IMR-90 (cell line): ENCODE results near the gene MORN5. TPM values are rescaled to one million over a fixed set of nuclear protein-coding genes. Genes with fewer than 3 reads are reported as not detected.

ENCODE experiments used
- ATAC-seq: fragments of 200-7000 bp; cut with Tn5 transposase; 2 replicates; pipeline ENCODE4 v1.9.1; 2020; ENCODE audit warnings: low read depth, mild to moderate bottlenecking, moderate library complexity
- BruUV-seq: library from RNA; stranded (reverse); fragments of 400-500 nt; replicated peaks from 2 replicates; lab custom pipeline; 2021; lab: Mats Ljungman, UMichigan
- CTCF ChIA-PET: fragments of 300-600 bp; formaldehyde crosslinking; extraction: SDS; loops from one replicate; lab custom pipeline; 2021; ENCODE audit warnings: antibody characterized with exemption; lab: Yijun Ruan, JAX
- POLR2A ChIA-PET: fragments of 300-600 bp; sonication (Branson Sonifier 250); formaldehyde crosslinking; loops from one replicate; lab custom pipeline; 2022; ENCODE audit warnings: antibody characterized with exemption; ENCODE audit not compliant: unreplicated experiment; lab: Charles Lee
- DNase-seq: peaks from one replicate; pipeline ENCODE4 v3.0.0; 2013
- H2AFZ ChIP-seq: replicated peaks from 2 replicates; pipeline ENCODE3; 2013; ENCODE audit warnings: low read length, mild to moderate bottlenecking; ENCODE audit not compliant: poor library complexity
- H2AK5ac ChIP-seq: 2 replicates; pipeline ENCODE4 v1.6.1; 2013; ENCODE audit warnings: low read depth, low read length, inconsistent platforms
- H2AK9ac ChIP-seq: replicated peaks from 2 replicates; pipeline ENCODE3; 2013; ENCODE audit warnings: mild to moderate bottlenecking, low read depth, low read length, moderate library complexity; ENCODE audit not compliant: poor library complexity
- H2BK120ac ChIP-seq: 2 replicates; pipeline ENCODE4 v1.6.1; 2013; ENCODE audit warnings: low read depth, low read length, inconsistent platforms
- H2BK15ac ChIP-seq: 3 replicates; pipeline ENCODE4 v1.6.1; 2013; ENCODE audit warnings: low read depth, low read length, inconsistent platforms
- H2BK20ac ChIP-seq: 2 replicates; pipeline ENCODE4 v1.6.1; 2013; ENCODE audit warnings: low read depth, mild to moderate bottlenecking, inconsistent platforms, low read length, moderate library complexity
- H2BK5ac ChIP-seq: 2 replicates; pipeline ENCODE4 v1.6.1; 2013; ENCODE audit warnings: mild to moderate bottlenecking, low read depth, low read length, inconsistent platforms; ENCODE audit not compliant: poor library complexity, severe bottlenecking
- H3K14ac ChIP-seq: replicated peaks from 2 replicates; pipeline ENCODE4 v1.6.1; 2013; ENCODE audit warnings: low read depth, low read length, inconsistent platforms
- H3K18ac ChIP-seq: 2 replicates; pipeline ENCODE4 v1.6.1; 2013; ENCODE audit warnings: low read depth, low read length, control low read depth
- H3K23ac ChIP-seq: 2 replicates; pipeline ENCODE4 v1.6.1; 2013; ENCODE audit warnings: low read depth, low read length, inconsistent platforms
- H3K27ac ChIP-seq: 2 replicates; pipeline ENCODE4 v1.5.1; 2013; ENCODE audit warnings: mild to moderate bottlenecking, control low read depth, low read length; ENCODE audit not compliant: insufficient read depth
- H3K27me3 ChIP-seq: 2 replicates; pipeline ENCODE4 v1.6.1; 2013; ENCODE audit warnings: low read length; ENCODE audit not compliant: control insufficient read depth, insufficient read depth
- H3K36me3 ChIP-seq: 2 replicates; pipeline ENCODE4 v1.6.1; 2013; ENCODE audit warnings: low read length, mixed read lengths; ENCODE audit not compliant: control insufficient read depth, insufficient read depth
- H3K4ac ChIP-seq: 2 replicates; pipeline ENCODE4 v1.6.1; 2013; ENCODE audit warnings: low read depth, low read length, inconsistent platforms
- H3K4me1 ChIP-seq: 2 replicates; pipeline ENCODE4 v1.6.1; 2013; ENCODE audit warnings: low read length, mixed read lengths; ENCODE audit not compliant: control insufficient read depth, insufficient read depth
- H3K4me2 ChIP-seq: 2 replicates; pipeline ENCODE4 v1.6.1; 2013; ENCODE audit warnings: low read depth, mild to moderate bottlenecking, control low read depth, low read length, moderate library complexity
- H3K4me3 ChIP-seq: 2 replicates; pipeline ENCODE4 v1.5.1; 2013; ENCODE audit warnings: low read depth, mild to moderate bottlenecking, control low read depth, low read length, moderate library complexity; ENCODE audit not compliant: insufficient read depth
- H3K56ac ChIP-seq: 2 replicates; pipeline ENCODE4 v1.6.1; 2013; ENCODE audit warnings: low read length, inconsistent platforms; ENCODE audit not compliant: insufficient read depth; ENCODE audit errors: extremely low read depth
- H3K79me1 ChIP-seq, 2 experiments: 2 replicates each; pipeline ENCODE4 v1.6.1; 2013; ENCODE audit warnings: low read length in 2 of 2, inconsistent platforms in 1 of 2, low read depth in 1 of 2
- H3K9ac ChIP-seq: 2 replicates; pipeline ENCODE4 v1.6.1; 2013; ENCODE audit warnings: low read depth, low read length, control low read depth
- H3K9me1 ChIP-seq: 2 replicates; pipeline ENCODE4 v1.6.1; 2013; ENCODE audit warnings: low read length, inconsistent platforms; ENCODE audit not compliant: insufficient read depth
- H3K9me3 ChIP-seq: 2 replicates; pipeline ENCODE4 v1.6.1; 2013; ENCODE audit warnings: low read length; ENCODE audit not compliant: control insufficient read depth, insufficient read depth
- H4K20me1 ChIP-seq: 2 replicates; pipeline ENCODE4 v1.6.1; 2013; ENCODE audit warnings: low read length, inconsistent platforms; ENCODE audit not compliant: insufficient read depth
- H4K5ac ChIP-seq: 2 replicates; pipeline ENCODE4 v1.6.1; 2013; ENCODE audit warnings: mild to moderate bottlenecking, low read depth, low read length, control low read depth
- H4K8ac ChIP-seq, 2 experiments: 2 replicates each; pipeline ENCODE4 v1.6.1; 2013; ENCODE audit warnings: low read depth in 2 of 2, low read length in 2 of 2, control low read depth in 1 of 2, inconsistent platforms in 1 of 2
- H4K91ac ChIP-seq: 2 replicates; pipeline ENCODE4 v1.6.1; 2013; ENCODE audit warnings: low read depth, low read length, inconsistent platforms; ENCODE audit not compliant: insufficient read depth
- CEBPB ChIP-seq: IDR thresholded peaks from 2 replicates; pipeline ENCODE4 v1.6.1; 2012; ENCODE audit warnings: low read depth, low read length, improper control_type of control experiment
- CHD1 ChIP-seq: IDR thresholded peaks from 2 replicates; pipeline ENCODE4 v1.6.1; 2012; ENCODE audit warnings: low read depth, low read length, improper control_type of control experiment
- MAZ ChIP-seq: IDR thresholded peaks from 2 replicates; pipeline ENCODE4 v1.6.1; 2012; ENCODE audit warnings: low read depth, mild to moderate bottlenecking, low read length, improper control_type of control experiment, moderate library complexity, borderline replicate concordance
- RFX5 ChIP-seq: IDR thresholded peaks from 2 replicates; pipeline ENCODE4 v1.8.0; 2012; ENCODE audit warnings: low read depth, mild to moderate bottlenecking, low read length, moderate library complexity
- WGBS, 2 experiments: methylation state at CpG; one replicate each; pipeline versions ENCODE4 v1.1.5 to v1.1.7; 2013; ENCODE audit warnings: missing lambda C conversion rate in 2 of 2; ENCODE audit not compliant: insufficient read length in 1 of 2; ENCODE audit errors: extremely low coverage in 2 of 2; 5-methylcytosine and 5-hydroxymethylcytosine counted together
- dilution Hi-C: fragments of 300-500 bp; cut with HindIII; formaldehyde crosslinking; loops from one replicate; pipeline ENCODE4 v1.14.3; 2018; ENCODE audit warnings: low sequenced_read_pairs; ENCODE audit not compliant: unreplicated experiment
- in situ Hi-C: fragments of 300-500 bp; cut with MboI; formaldehyde crosslinking; loops from 3 replicates; pipeline ENCODE4 v1.14.3; 2019; ENCODE audit warnings: low sequenced_read_pairs, inconsistent platforms, mixed read lengths
- intact Hi-C: fragments of 100-400 bp; cut with micrococcal nuclease; formaldehyde crosslinking; loops from 2 replicates; pipeline ENCODE4 v1.10.0; 2022
- polyA plus RNA-seq, 3 experiments: library from polyadenylated mRNA; depleted of rRNA; stranded (reverse); fragments of >200 nt; gene quantifications; 2 replicates each; pipeline ENCODE4 v1.2.3, GENCODE V29; 2012; ENCODE audit warnings: low replicate concordance in 1 of 3
- total RNA-seq: library from RNA; depleted of rRNA; stranded (reverse); fragments of >200 nt; gene quantifications from 2 replicates; pipeline ENCODE4 v1.2.3, GENCODE V29; 2012
- TF ChIP-seq, protein P1 (sequence below): fragments of 150-350 bp; IDR thresholded peaks from 2 replicates; pipeline ENCODE4 v1.6.1; 2016; ENCODE audit warnings: low read depth, mild to moderate bottlenecking, low read length, moderate library complexity, borderline replicate concordance

MORN5 gene
- total and polyA plus RNA-seq, 2 of the 4 experiments (the other 2 are of a cell fraction), result not detected

DNA sequence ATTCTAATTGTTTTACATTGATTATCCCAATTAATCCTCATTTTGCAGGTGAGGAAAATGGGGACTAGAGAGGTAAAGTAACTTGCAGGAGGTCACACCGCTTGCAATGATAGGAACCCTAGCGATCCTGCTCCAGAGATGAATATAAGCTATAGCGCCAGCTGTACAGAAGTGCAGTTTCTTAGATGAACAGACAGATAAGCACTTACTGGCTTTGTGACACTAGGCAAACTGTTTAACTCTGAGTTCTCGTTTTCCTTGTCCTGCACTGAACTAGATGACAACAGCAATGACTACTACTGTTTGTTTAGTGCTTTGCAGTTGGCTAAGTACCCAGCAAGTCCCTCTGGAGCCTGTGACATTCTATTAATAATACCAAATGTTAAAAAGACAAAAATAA is 57.9 kb downstream of the MORN5 start:
- dilution Hi-C loops (no loop called here), intact Hi-C loops (no loop called here), in situ Hi-C loops (no loop called here)
- Histone ChIP-seq H2BK120ac (no peak overlapping the region), H3K27me3 (peaks cover 94% of the 10 kb centered on the region), H2BK15ac (no peak overlapping the region), H3K56ac (no peak overlapping the region), H2BK20ac (no peak overlapping the region), H3K9ac (no peak overlapping the region), H3K14ac (no peak overlapping the region), H3K4ac (no peak overlapping the region), H2AK5ac (no peak overlapping the region), H3K23ac (no peak overlapping the region), H3K9me1 (no peaks in the 10 kb centered on the region), H3K79me1 (no peaks in the 10 kb centered on the region), H2AK9ac (no peak overlapping the region), H3K9me3 (peaks cover 14% of the 10 kb centered on the region), H3K36me3 (no peaks in the 10 kb centered on the region), H4K8ac (no peak overlapping the region), H4K91ac (no peak overlapping the region), H4K5ac (no peak overlapping the region), H3K4me3 (no peak overlapping the region), H3K18ac (no peak overlapping the region), H3K4me1 (peaks cover 6% of the 10 kb centered on the region; the same call in 1 of the 2 replicates), H3K4me2 (no peak overlapping the region), H2BK5ac (no peak overlapping the region), H4K20me1 (peaks cover 15% of the 10 kb centered on the region), H2AFZ (no peak overlapping the region), H3K27ac (no peak overlapping the region)
- ATAC-seq (no peak), DNase-seq (no peak)
- ChIA-PET CTCF (no interaction called here), POLR2A (no interaction called here)
- 20% methylated on average over 1 of the region's 4 CpGs; no CpG with 5 or more reads in 1 of the 2 experiments for WGBS, 2 experiments
- no peak for TF ChIP-seq RFX5
- TF ChIP-seq CEBPB, result no peak
- TF ChIP-seq, protein P1, sequence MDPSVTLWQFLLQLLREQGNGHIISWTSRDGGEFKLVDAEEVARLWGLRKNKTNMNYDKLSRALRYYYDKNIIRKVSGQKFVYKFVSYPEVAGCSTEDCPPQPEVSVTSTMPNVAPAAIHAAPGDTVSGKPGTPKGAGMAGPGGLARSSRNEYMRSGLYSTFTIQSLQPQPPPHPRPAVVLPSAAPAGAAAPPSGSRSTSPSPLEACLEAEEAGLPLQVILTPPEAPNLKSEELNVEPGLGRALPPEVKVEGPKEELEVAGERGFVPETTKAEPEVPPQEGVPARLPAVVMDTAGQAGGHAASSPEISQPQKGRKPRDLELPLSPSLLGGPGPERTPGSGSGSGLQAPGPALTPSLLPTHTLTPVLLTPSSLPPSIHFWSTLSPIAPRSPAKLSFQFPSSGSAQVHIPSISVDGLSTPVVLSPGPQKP, result no peak
- no peak for TF ChIP-seq CHD1
- no peak for TF ChIP-seq MAZ
- no TSS peak for BruUV-seq
